GM19351 (cell line): Measurements from ENCODE around the gene TMEM150C.
"Not testable (repeated sequence)": the region's sequence is repeated elsewhere in the genome, so short reads cannot be mapped to it uniquely, and the experiment has no call there.

Experiments
- ATAC-seq: cut with Tn5 transposase; IDR thresholded peaks from one replicate; pipeline ENCODE4 v1.9.1; 2021; ENCODE audit warnings: mild to moderate bottlenecking, moderate library complexity; ENCODE audit not compliant: unreplicated experiment

Gene TMEM150C

DNA sequence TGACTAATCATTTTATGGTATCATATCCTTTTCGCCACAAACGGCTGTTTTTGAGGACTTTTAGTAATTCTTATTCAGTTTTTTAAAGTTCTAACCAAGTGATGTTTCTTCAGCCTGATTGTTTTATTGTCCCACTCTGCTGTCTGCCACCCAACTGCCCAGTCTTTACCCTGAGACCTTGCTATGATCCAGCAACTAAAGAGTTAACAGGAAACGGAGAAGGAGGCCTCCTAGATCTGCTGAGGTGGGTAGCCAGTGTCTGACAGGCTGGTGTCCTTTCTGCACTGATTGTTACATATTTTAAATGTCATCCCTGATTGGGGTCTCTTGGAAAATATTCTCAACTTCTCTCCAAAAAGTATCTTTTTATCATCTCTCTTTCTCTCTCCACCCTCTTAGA is 7.9 kb upstream of the TMEM150C start:
- ATAC-seq, result no peak

DNA sequence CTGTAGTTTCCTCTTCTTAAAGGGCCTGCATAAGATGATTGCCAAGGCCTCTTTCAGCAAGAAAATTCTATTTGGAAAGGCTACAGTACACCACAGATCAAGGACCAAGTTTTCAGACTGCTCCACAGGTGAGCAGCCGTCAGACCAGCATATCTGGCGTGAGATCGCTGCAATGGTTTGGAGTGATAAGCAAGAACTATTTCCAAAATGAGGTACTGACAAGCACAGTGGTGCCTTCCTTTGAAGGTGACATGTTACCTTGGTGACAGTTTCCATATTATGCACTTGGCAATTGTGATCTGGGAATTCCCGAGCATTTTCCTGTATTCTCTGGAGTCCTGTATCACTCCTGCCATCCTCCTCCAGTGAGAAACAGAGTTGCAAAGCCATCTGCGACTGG is 7.3 kb upstream of the TMEM150C start:
- no peak for ATAC-seq

DNA sequence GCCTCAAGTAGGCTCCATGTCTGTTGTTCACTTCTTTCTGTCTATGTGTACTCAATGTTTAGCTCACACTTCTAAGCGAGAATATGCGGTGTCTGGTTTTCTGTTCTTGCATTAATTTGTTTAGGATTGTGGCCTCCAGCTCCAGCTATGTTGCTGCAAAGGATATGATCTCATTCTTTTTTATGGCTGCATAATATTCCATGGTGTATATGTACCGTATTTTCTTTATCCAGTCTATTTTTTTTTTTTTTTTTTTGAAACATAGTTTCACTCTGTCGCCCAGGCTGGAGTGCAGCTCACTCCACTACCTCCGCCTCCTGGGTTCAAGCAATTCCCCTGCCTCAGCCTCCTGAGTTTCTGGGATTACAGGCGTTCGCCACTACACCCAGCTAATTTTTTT is 5.7 kb upstream of the TMEM150C start:
- no peak for ATAC-seq

DNA sequence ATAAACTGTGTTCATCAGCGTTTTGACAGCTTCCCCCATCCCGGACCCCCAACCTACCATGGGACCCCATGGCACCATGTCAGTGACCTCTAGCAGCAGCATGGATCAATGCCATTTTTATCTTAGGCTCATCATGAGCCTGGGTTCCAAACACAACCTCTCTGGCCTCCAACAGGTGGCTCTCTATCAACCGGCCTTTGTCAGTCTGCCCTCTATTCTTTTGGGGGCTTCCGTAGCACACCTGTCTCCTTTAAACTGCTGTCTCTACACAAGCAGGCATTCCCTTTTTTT is 721 bp upstream of the TMEM150C start:
- ATAC-seq, result no peak

DNA sequence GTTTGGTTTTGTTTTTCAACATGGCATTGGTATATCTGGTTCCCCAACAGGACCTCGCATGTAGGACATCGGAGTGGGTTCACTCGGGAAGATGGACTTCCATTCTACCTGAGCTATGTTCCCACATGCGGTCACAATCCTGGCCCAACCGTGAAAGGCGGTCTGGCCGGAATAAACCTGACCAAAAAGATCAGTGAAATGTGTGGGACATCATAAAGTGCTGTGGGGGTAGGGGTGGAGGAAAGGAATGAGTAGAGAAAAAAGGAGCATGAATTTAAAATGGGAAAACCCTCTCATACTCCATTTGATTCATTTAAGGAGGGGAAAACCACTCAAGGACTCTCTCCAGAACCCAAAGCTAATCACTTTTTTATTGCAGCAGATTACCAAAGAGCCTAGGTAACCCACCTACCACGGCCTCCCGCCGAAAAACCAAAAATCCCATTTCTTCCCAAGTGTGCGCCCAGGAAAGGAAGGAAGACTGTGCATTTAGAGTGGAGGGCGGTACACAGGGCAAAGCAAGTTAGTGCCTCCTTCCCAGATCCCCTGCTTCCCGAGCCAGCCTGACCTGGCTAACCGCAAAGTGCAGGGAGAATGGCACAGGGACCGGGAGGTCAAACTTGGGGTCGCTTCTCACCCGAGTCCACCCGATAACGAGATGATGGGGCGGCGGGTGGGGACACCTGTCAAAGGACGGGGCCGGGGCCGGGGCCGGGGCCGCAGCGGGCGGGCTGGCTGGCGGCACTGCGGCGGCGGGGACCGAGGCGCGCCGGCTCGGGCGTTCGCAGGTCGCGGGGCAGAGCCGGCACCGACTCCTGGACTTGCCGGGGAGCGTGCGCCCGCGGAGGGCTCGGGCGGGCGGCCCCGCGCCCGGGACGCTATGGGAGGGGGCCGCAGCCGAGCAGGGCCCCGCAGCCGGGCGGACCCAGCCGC is 669 bp downstream of the TMEM150C start:
- no peak for ATAC-seq

DNA sequence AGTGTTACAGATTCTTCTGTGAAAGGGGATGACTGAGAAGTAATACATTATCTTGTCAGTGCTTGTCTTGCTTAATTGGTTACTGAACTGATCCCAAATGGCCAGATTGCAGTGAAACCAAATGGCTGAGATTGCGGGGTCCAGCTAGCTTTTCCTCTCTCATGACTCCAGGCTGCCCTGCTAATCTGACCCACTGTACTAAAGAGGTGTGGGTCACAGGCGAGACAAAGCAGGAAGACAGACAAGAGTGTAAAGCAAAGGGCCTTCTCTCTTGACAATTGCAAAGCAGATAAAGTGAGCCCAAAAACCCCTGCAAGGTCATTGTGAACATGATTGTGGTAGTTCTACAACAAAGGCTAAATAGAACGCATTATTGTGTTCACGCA is 2.1 kb downstream of the TMEM150C start:
- no peak for ATAC-seq

DNA sequence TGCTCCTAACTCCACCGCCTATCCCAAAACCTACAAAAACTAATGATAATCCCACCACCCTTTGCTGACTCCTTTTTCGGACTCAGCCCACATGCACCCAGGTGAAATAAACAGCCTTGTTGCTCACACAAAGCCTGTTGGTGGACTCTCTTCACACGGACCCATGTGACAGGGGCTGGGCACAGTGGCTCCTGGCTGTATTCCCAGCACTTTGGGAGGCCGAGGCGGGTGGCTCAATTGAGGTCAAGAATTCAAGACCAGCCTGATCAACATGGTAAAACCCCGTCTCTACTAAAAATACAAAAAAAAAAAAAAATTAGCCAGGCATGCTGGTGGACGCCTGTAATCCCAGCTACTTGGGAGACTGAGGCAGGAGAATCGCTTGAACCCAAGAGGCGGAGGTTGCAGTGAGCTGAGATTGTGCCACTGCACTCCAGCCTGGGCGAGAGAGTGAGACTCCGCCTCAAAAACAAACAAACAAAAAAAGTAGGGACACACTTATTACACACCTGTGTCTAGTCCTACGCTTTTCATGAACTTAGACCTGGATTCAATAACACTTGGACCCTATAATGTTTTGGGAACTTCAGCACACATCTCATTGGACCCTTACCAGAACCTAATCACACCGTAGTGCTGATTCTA is 2.6 kb downstream of the TMEM150C start:
- not testable (repeated sequence) for ATAC-seq

DNA sequence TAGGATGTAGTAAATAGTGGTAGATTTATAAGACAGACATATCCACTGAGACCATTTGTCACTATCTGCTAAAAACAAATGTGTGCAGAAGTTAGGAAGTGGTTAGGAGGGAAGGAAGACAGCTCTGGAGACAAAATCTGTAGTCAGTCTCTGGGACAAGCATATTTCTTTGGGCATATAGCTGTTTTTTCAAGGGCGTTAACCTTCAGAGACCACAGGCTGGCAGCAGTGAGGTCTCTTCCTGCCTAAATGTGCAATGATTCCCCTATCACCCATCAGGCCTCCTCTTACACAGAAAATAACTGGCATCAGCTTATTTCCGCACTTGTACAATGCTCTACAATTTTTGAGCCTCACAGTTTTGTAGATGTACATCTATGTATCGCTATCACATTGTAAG is 6.5 kb downstream of the TMEM150C start:
- ATAC-seq, result no peak

DNA sequence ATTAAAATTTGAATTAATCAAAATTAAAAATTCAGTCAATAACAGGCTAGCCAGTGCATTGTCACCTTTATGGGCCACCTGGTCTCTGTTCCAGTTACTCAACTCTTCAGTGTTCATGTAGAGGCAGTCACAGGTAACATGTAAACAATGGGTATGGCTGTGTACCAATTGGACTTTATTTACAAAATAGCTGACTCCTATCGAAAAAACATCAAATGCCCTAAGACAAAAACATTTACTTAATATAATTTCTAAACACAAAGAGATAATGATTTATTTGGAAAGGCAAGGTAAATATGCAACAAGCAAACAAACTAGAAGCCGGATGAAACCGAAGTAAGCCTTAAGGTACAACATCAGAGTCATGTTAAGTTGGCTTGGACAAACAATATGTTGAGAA is 8.8 kb downstream of the TMEM150C start:
- no peak for ATAC-seq

DNA sequence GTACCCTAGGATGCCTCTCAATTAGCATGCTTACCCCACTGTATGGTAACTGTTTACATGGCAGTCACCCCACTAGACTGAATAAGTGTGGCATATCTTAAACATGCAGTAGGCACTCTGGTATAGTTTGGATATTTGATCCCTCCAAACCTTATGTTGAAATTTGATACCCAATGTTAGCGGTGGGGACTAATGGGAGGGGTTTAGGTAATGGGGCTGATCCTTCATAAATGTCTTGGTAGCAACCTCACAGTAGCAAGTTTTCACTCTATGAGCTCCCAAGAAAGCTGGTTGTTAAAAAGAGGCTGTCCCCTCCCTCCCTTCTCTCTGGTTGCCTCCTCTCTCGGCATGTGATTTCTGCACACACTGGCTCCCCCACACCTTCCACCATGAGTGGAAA is 10.1 kb downstream of the TMEM150C start:
- no peak for ATAC-seq

DNA sequence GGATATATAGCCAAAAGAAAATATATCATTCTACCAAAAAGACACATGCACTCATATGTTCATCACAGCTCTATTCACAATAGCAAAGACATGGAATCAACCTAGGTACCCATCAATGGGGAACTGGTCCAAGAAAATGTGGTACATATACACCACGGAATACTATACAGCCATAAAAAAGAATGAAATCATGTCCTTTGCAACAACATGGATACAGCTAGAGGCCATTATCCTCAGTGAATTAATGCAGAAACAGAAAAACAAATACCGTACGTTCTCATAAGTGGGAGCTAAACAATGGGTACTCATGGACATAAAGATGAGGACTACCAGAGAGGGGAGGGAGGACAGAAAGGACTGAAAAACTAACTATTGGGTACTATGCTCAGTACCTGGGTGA is 13.9 kb downstream of the TMEM150C start:
- ATAC-seq, result not testable (repeated sequence)

DNA sequence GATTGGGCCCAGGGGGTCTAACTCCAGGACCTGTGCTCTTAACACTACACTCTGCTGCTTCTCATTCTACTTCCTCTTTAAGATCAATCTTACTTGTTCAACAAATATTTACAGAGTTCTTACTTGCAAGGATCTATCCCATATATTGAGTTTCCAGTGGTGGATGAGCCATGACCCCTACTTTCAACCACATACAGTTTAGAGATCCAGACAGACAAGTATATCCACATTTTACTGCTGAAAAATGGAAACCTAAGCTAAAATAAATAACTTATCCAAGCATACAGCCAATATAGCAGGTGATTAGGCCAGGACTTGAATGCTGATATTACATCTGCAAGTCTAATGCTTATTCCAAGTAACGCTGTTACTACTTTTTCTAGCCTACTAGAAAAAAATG is 18.7 kb downstream of the TMEM150C start:
- no peak for ATAC-seq

DNA sequence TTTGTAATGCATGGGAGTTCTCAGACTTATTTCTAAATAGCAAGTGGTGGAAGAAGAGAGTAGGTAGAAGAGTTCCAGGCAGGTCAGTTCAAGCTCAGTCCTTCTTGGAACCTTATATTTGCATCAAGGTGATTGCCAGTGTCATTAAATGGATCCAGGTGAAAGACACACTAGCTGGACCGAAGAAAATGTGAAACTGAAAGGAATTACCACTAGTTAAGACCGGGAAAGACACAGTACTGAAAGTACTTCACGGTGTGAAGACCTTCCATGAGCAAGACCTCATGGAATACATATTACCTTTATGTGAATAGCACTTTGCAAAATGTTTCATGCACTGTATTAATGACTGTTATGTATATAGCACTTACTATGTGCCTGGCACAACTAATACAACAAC is 19.1 kb downstream of the TMEM150C start:
- ATAC-seq, result no peak

DNA sequence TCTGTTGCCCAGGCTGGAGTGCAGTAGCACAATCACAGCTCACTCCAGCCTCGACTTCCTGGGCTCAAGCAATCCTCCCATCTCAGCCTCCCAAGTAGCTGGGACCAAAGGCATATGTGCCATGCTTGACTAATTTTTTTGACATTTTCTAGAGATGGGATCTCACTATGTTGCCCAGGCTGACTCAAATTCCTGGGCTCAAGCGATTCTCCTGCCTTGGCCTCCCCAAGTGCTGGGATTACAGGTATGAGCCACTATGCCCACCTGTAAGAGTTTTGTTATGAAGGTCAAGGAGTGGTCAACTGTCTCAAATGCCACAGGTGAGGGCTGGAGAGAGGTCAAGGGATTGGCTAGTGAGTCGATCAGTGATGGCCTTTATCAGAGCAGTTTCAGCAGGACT is 32.5 kb downstream of the TMEM150C start:
- ATAC-seq, result no peak

DNA sequence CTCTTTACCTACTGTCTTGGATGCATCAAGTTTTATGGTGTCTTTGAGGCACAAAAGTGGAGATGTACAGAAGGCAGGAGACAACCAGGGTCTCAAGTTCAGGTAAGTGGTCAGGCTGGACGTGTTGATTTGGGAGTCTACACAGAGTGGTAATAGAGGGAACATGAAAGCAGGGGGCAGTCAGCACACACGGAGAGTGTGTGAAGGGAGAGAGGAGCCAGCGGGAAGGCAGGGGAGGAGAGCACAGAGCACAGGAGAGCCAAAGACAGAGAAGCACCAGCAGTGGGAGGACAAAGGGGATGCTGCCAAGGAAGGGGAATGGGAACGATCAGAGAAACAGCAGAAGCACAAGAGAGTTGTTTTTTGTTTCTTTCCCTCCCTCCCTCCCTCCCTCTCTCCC is 32.9 kb downstream of the TMEM150C start:
- no peak for ATAC-seq

DNA sequence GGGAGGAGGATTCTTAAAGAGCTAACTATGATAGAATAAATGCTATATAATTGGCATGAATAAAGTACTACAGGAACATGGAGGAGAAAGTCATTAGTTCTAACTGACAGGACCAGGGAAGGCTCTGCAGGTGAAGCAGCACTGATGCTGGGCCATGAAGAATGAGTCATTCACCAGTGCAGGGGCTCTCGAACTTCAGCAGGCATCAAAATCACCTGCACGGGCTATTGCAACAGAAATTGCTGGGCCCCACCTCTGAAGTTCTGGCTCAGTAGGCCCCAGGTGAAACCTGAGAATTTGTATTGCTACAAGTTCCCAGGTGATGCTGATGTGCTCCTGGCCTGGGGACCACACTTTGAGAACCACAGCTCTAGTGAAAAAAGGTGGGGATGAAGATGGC is 33.7 kb downstream of the TMEM150C start:
- ATAC-seq, result no peak

DNA sequence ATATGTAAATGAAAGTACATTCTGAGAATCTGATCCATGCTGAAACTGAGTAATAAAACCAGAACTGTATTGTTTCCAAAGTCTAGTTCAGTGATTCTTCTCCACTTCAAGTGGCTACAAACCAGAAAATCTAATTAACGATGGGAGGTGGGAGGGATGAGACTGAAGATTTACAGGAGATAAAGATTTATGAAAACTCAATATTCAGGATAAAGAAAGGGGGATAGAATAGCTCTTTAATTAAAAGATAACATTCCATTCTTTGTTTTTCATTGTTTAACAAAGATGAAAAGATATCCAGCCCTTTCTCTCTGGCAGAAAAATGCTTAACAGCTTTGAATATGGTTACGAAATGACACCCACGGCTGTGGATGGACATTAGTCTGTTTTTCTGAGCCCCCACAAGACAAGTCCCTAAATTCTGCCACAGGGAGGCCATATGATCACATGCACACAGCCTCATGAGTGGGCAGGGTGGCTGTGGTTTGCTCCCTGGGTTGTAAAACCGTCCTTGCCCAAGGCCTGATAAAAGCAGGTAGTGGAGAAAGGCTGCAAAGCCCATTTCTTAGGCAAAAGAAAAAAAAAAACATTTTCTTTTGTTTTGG is 36.4 kb downstream of the TMEM150C start:
- no peak for ATAC-seq

DNA sequence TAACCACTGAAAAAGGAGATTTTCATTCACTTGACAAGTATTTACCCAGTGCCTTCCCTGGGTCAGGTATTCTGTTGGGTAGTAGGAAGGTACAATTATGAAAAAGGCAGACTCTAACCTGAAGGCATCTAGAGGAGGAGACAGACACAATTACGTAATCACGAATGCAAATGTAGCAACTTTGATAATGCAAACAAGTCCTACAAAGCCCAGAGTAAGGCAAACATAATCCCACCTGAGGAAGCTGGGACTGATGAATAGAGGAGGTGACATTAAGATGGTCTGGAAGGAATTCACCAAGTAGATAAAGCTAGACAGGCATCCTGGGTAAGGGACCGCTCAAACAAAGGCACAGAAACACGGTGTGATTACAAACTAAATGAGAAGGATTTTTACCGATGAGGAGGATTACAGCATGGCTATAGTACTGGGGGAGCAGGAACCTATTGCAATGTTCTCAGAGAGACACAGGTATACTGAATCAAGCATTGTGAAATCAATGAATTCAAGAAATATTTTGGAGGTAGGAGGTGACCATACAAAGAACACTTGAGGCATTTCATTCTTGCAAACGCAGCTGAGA is 37.1 kb downstream of the TMEM150C start:
- ATAC-seq, result no peak

DNA sequence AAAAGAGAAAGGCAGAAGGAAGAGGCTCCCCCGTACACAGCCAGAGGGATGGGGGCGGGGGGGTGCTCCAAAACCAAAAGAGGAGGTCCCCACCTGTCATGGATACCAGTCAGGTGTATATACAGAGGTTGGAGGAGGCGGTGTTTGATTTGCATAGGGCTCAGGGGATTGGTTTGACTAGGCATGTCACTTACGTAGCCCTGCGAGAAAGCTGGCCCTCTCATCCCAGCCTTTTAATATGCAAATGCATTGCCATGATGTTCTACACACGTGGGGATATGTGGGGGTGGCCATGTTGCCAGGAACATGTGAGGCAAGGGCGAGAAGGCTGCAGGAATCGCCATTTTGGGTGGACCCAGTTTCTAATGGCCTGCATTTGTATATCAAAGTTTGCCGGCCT is 38.6 kb downstream of the TMEM150C start:
- ATAC-seq, result no peak

DNA sequence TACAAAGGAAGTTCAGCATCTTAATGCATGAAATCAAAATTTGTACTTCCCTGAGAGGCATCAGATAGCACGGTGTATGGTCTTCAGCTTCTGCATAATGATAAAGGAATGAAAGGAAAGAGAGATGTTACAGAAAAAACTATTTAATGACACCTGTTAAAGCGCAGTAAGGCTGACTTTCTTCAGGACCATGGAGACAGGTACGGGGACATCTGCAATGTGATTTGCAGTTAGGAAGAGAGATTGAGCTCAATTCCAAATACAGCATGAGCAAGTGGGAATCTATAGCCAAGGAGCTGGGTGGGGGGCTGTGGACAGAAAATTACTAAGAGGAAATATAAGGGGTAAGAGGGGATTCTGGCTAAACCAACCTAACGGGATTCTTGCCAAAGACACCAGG is 39.3 kb downstream of the TMEM150C start:
- no peak for ATAC-seq

DNA sequence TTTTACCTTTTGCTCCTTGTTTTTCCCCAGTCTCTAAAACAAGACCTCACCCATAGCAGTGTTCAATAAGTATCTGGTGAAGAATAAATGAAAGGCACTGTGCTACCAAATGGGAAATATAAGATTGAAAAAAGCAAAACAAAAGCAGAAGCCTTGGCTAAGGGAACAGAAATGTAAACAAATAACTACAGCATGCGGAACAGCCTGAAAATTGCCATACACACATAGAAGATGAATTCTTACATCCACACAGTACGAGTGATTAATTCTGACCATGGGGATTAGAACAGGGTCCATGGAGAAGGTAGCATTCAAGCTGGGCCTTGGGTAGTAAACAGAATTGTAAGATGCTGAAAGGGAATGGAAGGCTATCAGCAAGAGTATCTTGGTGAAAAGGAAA is 40.5 kb downstream of the TMEM150C start:
- no peak for ATAC-seq

DNA sequence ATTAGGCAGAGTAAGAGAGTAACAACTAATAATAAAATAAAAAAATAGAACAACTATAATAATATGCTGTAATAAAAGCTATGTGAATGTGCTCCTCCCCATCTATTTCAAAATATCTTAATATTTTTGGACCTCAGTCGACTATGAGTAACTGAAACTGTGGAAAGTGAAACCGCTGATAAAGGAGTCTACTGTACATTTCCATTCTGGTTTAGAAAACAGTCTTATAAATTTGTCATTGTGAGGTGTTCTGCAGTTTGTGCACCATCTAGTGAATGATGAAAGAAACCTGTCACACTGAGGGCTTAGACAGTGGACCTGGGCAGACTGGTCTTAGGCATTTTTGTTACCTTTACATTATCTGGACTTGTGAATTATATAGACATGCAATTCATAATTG is 42.0 kb downstream of the TMEM150C start:
- no peak for ATAC-seq
